Osteoblast (primary cell): Measurements from ENCODE around the gene B3GNT9. TPM values are rescaled to one million over a fixed set of nuclear protein-coding genes. Genes with fewer than 3 reads are reported as not detected.

ENCODE experiments used
- DNase-seq: peaks from one replicate; pipeline ENCODE4 v3.0.0; 2011; ENCODE audit warnings: low spot score, mixed read lengths; ENCODE audit not compliant: insufficient read length; ENCODE audit errors: missing footprints
- H2AFZ ChIP-seq: 2 replicates; pipeline ENCODE4 v1.6.0; 2011; ENCODE audit warnings: mild to moderate bottlenecking, low read length
- H3K27ac ChIP-seq: 2 replicates; pipeline ENCODE4 v1.5.1; 2011; ENCODE audit warnings: mild to moderate bottlenecking, low read depth, low read length, moderate library complexity
- H3K27me3 ChIP-seq: 2 replicates; pipeline ENCODE4 v1.6.0; 2012; ENCODE audit warnings: mild to moderate bottlenecking, control low read depth, inconsistent platforms, low read length, moderate library complexity; ENCODE audit not compliant: insufficient read depth
- H3K36me3 ChIP-seq: 2 replicates; pipeline ENCODE4 v1.5.1; 2011; ENCODE audit warnings: mild to moderate bottlenecking, low read length, control low read depth, moderate library complexity; ENCODE audit not compliant: insufficient read depth
- H3K4me1 ChIP-seq: 2 replicates; pipeline ENCODE4 v1.5.1; 2011; ENCODE audit warnings: mild to moderate bottlenecking, low read length, control low read depth, moderate library complexity; ENCODE audit not compliant: insufficient read depth
- H3K4me2 ChIP-seq: 2 replicates; pipeline ENCODE4 v1.6.0; 2011; ENCODE audit warnings: mild to moderate bottlenecking, low read length; ENCODE audit not compliant: insufficient read depth
- H3K4me3 ChIP-seq: fragments of 200-600 bp; sonication (generic); 3 replicates; pipeline ENCODE4 v1.5.1; 2012; ENCODE audit warnings: mild to moderate bottlenecking, low read length, inconsistent platforms; ENCODE audit not compliant: insufficient read depth
- H3K79me2 ChIP-seq: 2 replicates; pipeline ENCODE4 v1.6.0; 2012; ENCODE audit warnings: mild to moderate bottlenecking, low read length, control low read depth, inconsistent platforms; ENCODE audit not compliant: insufficient read depth
- H3K9me3 ChIP-seq: 2 replicates; pipeline ENCODE4 v1.5.1; 2011; ENCODE audit warnings: low read depth, low read length, control low read depth
- H4K20me1 ChIP-seq: 2 replicates; pipeline ENCODE4 v1.6.0; 2012; ENCODE audit warnings: mild to moderate bottlenecking, low read length, control low read depth; ENCODE audit not compliant: insufficient read depth
- total RNA-seq: library from RNA; depleted of rRNA; stranded (reverse); fragments of >200 nt; gene quantifications from 2 replicates; pipeline ENCODE4 v1.2.3, GENCODE V29; 2012
- TF ChIP-seq, protein P1 (sequence below): IDR thresholded peaks from 2 replicates; pipeline ENCODE4 v1.5.1; 2011; ENCODE audit warnings: mild to moderate bottlenecking, low read depth, low read length, moderate library complexity; ENCODE audit errors: extremely low read depth

B3GNT9 gene
- total RNA-seq, 1 donor: 58.6 TPM

DNA sequence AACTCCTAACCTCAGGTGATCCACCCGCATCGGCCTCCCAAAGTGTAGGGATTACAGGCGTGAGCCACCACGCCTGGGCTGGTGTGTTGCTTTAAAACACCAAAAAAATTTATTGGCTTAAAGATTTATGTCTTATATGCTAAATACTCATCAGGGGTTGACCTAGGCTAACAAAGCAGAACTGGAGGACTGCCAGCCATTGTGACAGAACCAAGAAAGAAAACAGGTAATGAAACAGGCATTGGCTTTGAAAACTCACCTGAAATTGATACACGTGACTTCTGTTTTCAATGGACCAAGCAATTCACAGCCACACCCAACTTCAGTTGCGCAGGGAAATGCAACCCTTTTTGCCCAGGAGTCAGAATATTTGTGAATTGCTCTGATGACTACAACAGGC is 46.0 kb downstream of the B3GNT9 start:
- TF ChIP-seq, protein P1, sequence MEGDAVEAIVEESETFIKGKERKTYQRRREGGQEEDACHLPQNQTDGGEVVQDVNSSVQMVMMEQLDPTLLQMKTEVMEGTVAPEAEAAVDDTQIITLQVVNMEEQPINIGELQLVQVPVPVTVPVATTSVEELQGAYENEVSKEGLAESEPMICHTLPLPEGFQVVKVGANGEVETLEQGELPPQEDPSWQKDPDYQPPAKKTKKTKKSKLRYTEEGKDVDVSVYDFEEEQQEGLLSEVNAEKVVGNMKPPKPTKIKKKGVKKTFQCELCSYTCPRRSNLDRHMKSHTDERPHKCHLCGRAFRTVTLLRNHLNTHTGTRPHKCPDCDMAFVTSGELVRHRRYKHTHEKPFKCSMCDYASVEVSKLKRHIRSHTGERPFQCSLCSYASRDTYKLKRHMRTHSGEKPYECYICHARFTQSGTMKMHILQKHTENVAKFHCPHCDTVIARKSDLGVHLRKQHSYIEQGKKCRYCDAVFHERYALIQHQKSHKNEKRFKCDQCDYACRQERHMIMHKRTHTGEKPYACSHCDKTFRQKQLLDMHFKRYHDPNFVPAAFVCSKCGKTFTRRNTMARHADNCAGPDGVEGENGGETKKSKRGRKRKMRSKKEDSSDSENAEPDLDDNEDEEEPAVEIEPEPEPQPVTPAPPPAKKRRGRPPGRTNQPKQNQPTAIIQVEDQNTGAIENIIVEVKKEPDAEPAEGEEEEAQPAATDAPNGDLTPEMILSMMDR: no peak

DNA sequence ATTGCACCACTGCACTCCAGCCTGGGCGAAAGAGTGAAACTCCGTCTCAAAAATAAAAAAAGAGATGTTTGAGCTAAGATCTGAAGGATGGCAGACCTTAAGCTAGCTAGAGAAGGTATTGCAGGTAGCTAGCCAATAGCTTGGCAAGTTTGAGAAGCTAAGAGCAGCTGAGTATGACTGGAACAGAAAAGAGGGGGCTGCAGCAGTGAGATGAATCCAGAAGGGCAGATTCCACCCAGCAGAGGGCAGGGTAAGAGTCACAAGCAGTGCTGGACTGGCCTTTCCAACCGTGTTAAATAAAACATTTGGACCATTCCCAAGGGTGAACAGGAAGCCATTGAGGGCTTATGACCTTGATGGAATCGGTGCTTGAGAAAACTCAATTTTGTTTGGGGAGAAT is 46.7 kb downstream of the B3GNT9 start:
- Histone ChIP-seq H4K20me1 (no peaks in the 10 kb centered on the region), H3K79me2 (no peaks in the 10 kb centered on the region), H3K9me3 (no peaks in the 10 kb centered on the region), H3K4me1 (peaks cover 14% of the 10 kb centered on the region), H2AFZ (no peak overlapping the region), H3K27me3 (no peaks in the 10 kb centered on the region), H3K27ac (no peak overlapping the region), H3K4me3 (no peak overlapping the region), H3K4me2 (no peak overlapping the region), H3K36me3 (peaks cover 9% of the 10 kb centered on the region)
- TF ChIP-seq, protein P1: peak; percentile 40
- DNase-seq: peak; percentile 73

More for the DNA sequence above, 46.0 kb downstream of the B3GNT9 start:
- Histone ChIP-seq H3K9me3 (no peaks in the 10 kb centered on the region), H3K27ac (no peak overlapping the region), H3K79me2 (peaks cover 1% of the 10 kb centered on the region), H3K4me2 (no peak overlapping the region), H3K4me3 (no peak overlapping the region), H4K20me1 (no peaks in the 10 kb centered on the region), H2AFZ (no peak overlapping the region), H3K36me3 (peaks cover 2% of the 10 kb centered on the region), H3K4me1 (peaks cover 19% of the 10 kb centered on the region), H3K27me3 (no peaks in the 10 kb centered on the region)
- peak; percentile 53 for DNase-seq

DNA sequence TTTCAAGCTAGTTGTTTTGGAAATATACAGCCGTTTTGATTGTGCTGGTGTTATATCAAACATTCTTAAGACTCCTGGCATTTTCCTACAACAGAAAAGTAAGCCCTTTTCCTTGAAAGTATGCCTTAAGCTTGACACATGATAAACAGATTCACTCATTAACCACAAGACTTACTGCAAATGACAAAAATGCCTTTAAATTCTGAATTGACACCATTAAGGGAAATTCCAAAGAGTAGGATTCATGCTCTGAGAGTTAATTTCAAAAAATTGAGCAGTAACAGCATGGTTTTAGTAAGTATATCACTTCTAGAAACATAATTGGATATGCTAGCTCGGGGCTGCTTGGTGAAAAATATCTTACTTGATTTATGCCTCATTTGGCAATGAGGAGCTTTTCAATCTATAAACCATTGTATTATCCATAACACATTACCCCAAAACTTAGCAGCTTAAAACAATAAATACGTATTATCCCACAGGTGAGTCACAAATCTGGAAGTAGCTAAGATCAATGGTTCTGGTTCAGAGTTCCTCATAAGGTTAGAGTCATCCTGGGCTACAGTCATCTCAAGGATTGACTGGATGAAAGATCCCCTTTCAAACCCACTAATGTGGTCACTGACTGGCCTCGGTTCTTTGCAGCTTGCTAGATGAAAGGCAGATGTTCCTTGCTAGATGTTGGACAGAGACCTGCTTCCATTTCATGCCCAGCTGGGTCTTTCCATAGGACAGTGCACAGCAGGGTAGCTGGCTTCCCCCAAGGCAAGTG is 49.3 kb downstream of the B3GNT9 start:
- Histone ChIP-seq H3K27me3 (no peaks in the 10 kb centered on the region), H3K4me2 (no peak overlapping the region)

More for the DNA sequence above, 49.3 kb downstream of the B3GNT9 start:
- Histone ChIP-seq H3K4me1 (peaks cover 12% of the 10 kb centered on the region), H3K4me3 (no peak overlapping the region), H3K27ac (no peak overlapping the region), H3K79me2 (peaks cover 2% of the 10 kb centered on the region), H3K36me3 (peaks cover 14% of the 10 kb centered on the region), H4K20me1 (no peaks in the 10 kb centered on the region), H2AFZ (no peak overlapping the region), H3K9me3 (no peaks in the 10 kb centered on the region)
- TF ChIP-seq, protein P1: no peak
- DNase-seq: peak; percentile 85
